H9 (cell line): ENCODE measurements around the gene KRT1. TPM values are rescaled to one million over a fixed set of nuclear protein-coding genes. Genes with fewer than 3 reads are reported as not detected.
A peak's percentile ranks its signal among the peaks of the same experiment; 100 is the strongest.

Source experiments
- DNase-seq: peaks from one replicate; pipeline ENCODE4 v3.0.0-alpha.2; 2017
- H2AFZ ChIP-seq: one replicate; pipeline ENCODE4 v1.6.1; 2013; ENCODE audit warnings: mild to moderate bottlenecking, low read length, control low read depth, moderate library complexity
- H2AK5ac ChIP-seq: 2 replicates; pipeline ENCODE4 v1.6.1; 2013; ENCODE audit warnings: low read length, control low read depth, mixed read lengths; ENCODE audit not compliant: insufficient read length
- H2BK120ac ChIP-seq: one replicate; pipeline ENCODE4 v1.6.1; 2013; ENCODE audit warnings: low read depth, mild to moderate bottlenecking, low read length, control low read depth, inconsistent platforms; ENCODE audit not compliant: poor library complexity, severe bottlenecking
- H2BK12ac ChIP-seq: 2 replicates; pipeline ENCODE4 v1.6.1; 2013; ENCODE audit warnings: low read length, control low read depth, mixed read lengths, low read depth; ENCODE audit not compliant: insufficient read length
- H2BK15ac ChIP-seq: 2 replicates; pipeline ENCODE4 v1.6.1; 2013; ENCODE audit warnings: low read depth, low read length, control low read depth
- H2BK20ac ChIP-seq: one replicate; pipeline ENCODE4 v1.6.1; 2013; ENCODE audit warnings: low read depth, mild to moderate bottlenecking, low read length, control low read depth, inconsistent platforms; ENCODE audit not compliant: poor library complexity, severe bottlenecking
- H2BK5ac ChIP-seq: 2 replicates; pipeline ENCODE4 v1.6.1; 2013; ENCODE audit warnings: low read length, control low read depth, mixed read lengths; ENCODE audit not compliant: insufficient read length
- H3K14ac ChIP-seq: 2 replicates; pipeline ENCODE4 v1.6.1; 2013; ENCODE audit warnings: low read length, control low read depth; ENCODE audit not compliant: insufficient read depth
- H3K18ac ChIP-seq: 2 replicates; pipeline ENCODE4 v1.6.1; 2013; ENCODE audit warnings: low read depth, mild to moderate bottlenecking, mixed read lengths, low read length, control low read depth; ENCODE audit not compliant: insufficient read length
- H3K23ac ChIP-seq: 2 replicates; pipeline ENCODE4 v1.6.1; 2013; ENCODE audit warnings: low read length, control low read depth, mixed read lengths, low read depth; ENCODE audit not compliant: insufficient read length
- H3K23me2 ChIP-seq: 2 replicates; pipeline ENCODE4 v1.6.1; 2013; ENCODE audit warnings: low read depth, mild to moderate bottlenecking, mixed read lengths, low read length, control low read depth; ENCODE audit not compliant: insufficient read length, poor library complexity, severe bottlenecking
- H3K27ac ChIP-seq: 2 replicates; pipeline ENCODE4 v1.5.1; 2013; ENCODE audit warnings: low read length, control low read depth, mixed read lengths, low read depth; ENCODE audit not compliant: insufficient read length
- H3K27me3 ChIP-seq: 2 replicates; pipeline ENCODE4 v1.6.1; 2013; ENCODE audit warnings: low read length, control low read depth, inconsistent platforms; ENCODE audit not compliant: insufficient read depth
- H3K4ac ChIP-seq: 2 replicates; pipeline ENCODE4 v1.6.1; 2013; ENCODE audit warnings: low read depth, mild to moderate bottlenecking, control low read depth, inconsistent platforms, low read length, moderate library complexity
- H3K4me1 ChIP-seq: 2 replicates; pipeline ENCODE4 v1.6.1; 2013; ENCODE audit warnings: low read length, control low read depth, inconsistent platforms; ENCODE audit not compliant: insufficient read depth
- H3K4me2 ChIP-seq: 2 replicates; pipeline ENCODE4 v1.6.1; 2013; ENCODE audit warnings: low read length, control low read depth, mixed read lengths; ENCODE audit not compliant: insufficient read length, insufficient read depth
- H3K56ac ChIP-seq: 2 replicates; pipeline ENCODE4 v1.6.1; 2013; ENCODE audit warnings: low read depth, mild to moderate bottlenecking, mixed read lengths, low read length, control low read depth; ENCODE audit not compliant: insufficient read length
- H3K79me1 ChIP-seq: 2 replicates; pipeline ENCODE4 v1.6.1; 2013; ENCODE audit warnings: low read depth, mild to moderate bottlenecking, moderate library complexity, low read length, control low read depth, inconsistent platforms; ENCODE audit not compliant: insufficient read depth, poor library complexity, severe bottlenecking
- H3K79me2 ChIP-seq: 2 replicates; pipeline ENCODE4 v1.6.1; 2013; ENCODE audit warnings: low read length, control low read depth, inconsistent platforms; ENCODE audit not compliant: insufficient read depth
- H3K9ac ChIP-seq: 2 replicates; pipeline ENCODE4 v1.6.1; 2013; ENCODE audit warnings: low read length, control low read depth, mixed read lengths; ENCODE audit not compliant: insufficient read length; ENCODE audit errors: extremely low read depth
- H3K9me3 ChIP-seq: one replicate; pipeline ENCODE4 v1.6.1; 2013; ENCODE audit warnings: low read depth, low read length, inconsistent platforms; ENCODE audit not compliant: control insufficient read depth
- H3T11ph ChIP-seq: one replicate; pipeline ENCODE4 v1.6.1; 2013; ENCODE audit warnings: mild to moderate bottlenecking, low read length, control low read depth, inconsistent platforms
- H4K20me1 ChIP-seq: one replicate; pipeline ENCODE4 v1.6.1; 2013; ENCODE audit not compliant: control insufficient read depth, insufficient read length, insufficient read depth
- H4K5ac ChIP-seq: 2 replicates; pipeline ENCODE4 v1.6.1; 2013; ENCODE audit warnings: low read depth, mild to moderate bottlenecking, mixed read lengths, low read length, control low read depth; ENCODE audit not compliant: insufficient read length
- H4K8ac ChIP-seq: replicated peaks from 2 replicates; pipeline ENCODE4 v1.6.1; 2013; ENCODE audit warnings: low read length, control low read depth, mixed read lengths, low read depth; ENCODE audit not compliant: insufficient read length
- H4K91ac ChIP-seq: 2 replicates; pipeline ENCODE4 v1.6.1; 2013; ENCODE audit warnings: low read depth, mild to moderate bottlenecking, moderate library complexity, mixed read lengths, low read length, control low read depth; ENCODE audit not compliant: insufficient read length
- H3K27ac Mint-ChIP-seq, 3 experiments: 2 replicates in 2 of 3; 3 replicates in 1 of 3; pipeline ENCODE4 v1.8.0; 2020 to 2021; ENCODE audit warnings: mixed read lengths in 3 of 3, mild to moderate bottlenecking in 1 of 3, moderate library complexity in 1 of 3
- H3K27me3 Mint-ChIP-seq: 2 replicates; pipeline ENCODE4 v1.8.0; 2021; ENCODE audit warnings: low read depth, mild to moderate bottlenecking, moderate library complexity, mixed read lengths
- H3K36me3 Mint-ChIP-seq, 3 experiments: 2 replicates in 2 of 3; 3 replicates in 1 of 3; pipeline ENCODE4 v1.8.0; 2020 to 2021; ENCODE audit warnings: low read depth in 3 of 3, mixed read lengths in 3 of 3; ENCODE audit not compliant: insufficient read depth in 1 of 3
- H3K4me1 Mint-ChIP-seq, 2 experiments: 2 replicates each; pipeline ENCODE4 v1.8.0; 2020; ENCODE audit warnings: mixed read lengths in 2 of 2
- H3K4me3 Mint-ChIP-seq, 2 experiments: 2 replicates in 1 of 2; 3 replicates in 1 of 2; pipeline ENCODE4 v1.8.0; 2020 to 2021; ENCODE audit warnings: mild to moderate bottlenecking in 2 of 2, mixed read lengths in 2 of 2, moderate library complexity in 1 of 2
- H3K9me3 Mint-ChIP-seq, 2 experiments: 2 replicates in 1 of 2; 3 replicates in 1 of 2; pipeline ENCODE4 v1.8.0; 2020; ENCODE audit warnings: mild to moderate bottlenecking in 2 of 2, mixed read lengths in 2 of 2, moderate library complexity in 1 of 2
- WGBS: extraction: QIAGEN DNeasy Blood & Tissue Kit; methylation state at CpG from one replicate; pipeline ENCODE4 v1.1.7; 2013; ENCODE audit warnings: missing lambda C conversion rate, low lambda C conversion rate, mixed read lengths; ENCODE audit not compliant: insufficient read length; ENCODE audit errors: extremely low coverage; 5-methylcytosine and 5-hydroxymethylcytosine counted together
- total RNA-seq: library from RNA; stranded (reverse); gene quantifications from 2 replicates; pipeline ENCODE4 v1.2.1, GENCODE V29; 2021
- TF ChIP-seq, protein P1 (sequence below): fragments of 200-600 bp; sonication (generic); conservative IDR thresholded peaks from 3 replicates; pipeline ENCODE4 v1.8.0; 2021; ENCODE audit warnings: antibody characterized with exemption, mild to moderate bottlenecking

Gene KRT1
- total RNA-seq, 1 experiment from 2014 or later: not detected

GRCh38 chr12:52667509-52667908 is 12.7 kb downstream of the KRT1 start:
- Histone ChIP-seq H2AK5ac (no peak overlapping the region), H3K56ac (no peak overlapping the region), H2AFZ (no peak overlapping the region), H2BK12ac (no peak overlapping the region), H3K18ac (no peak overlapping the region), H3K23me2 (no peaks in the 10 kb centered on the region), H3K4ac (no peak overlapping the region), H4K5ac (no peak overlapping the region), H3K23ac (no peak overlapping the region), H2BK5ac (no peak overlapping the region), H2BK15ac (no peak overlapping the region), H3K79me1 (no peaks in the 10 kb centered on the region), H4K91ac (no peak overlapping the region), H3K4me2 (no peak overlapping the region), H3K27ac (no peak overlapping the region), H3K79me2 (no peaks in the 10 kb centered on the region), H2BK120ac (no peak overlapping the region), H3T11ph (no peak overlapping the region), H4K8ac (no peak overlapping the region), H3K14ac (no peak overlapping the region), H3K9me3 (no peaks in the 10 kb centered on the region), H3K9ac (no peak overlapping the region), H2BK20ac (no peak overlapping the region), H3K27me3 (no peaks in the 10 kb centered on the region), H3K4me1 (no peaks in the 10 kb centered on the region), H4K20me1 (no peaks in the 10 kb centered on the region)
- Mint-ChIP-seq H3K27me3 (peaks cover 26% of the 10 kb centered on the region), H3K36me3 (no peaks in the 10 kb centered on the region), H3K4me1 (no peaks in the 10 kb centered on the region; a peak in 1 of 4 replicates), H3K4me3 (no peak overlapping the region), H3K27ac (no peak overlapping the region), H3K9me3 (no peaks in the 10 kb centered on the region)
- WGBS: no CpG with 5 or more reads among the region's 9 CpGs
- TF ChIP-seq, protein P1, sequence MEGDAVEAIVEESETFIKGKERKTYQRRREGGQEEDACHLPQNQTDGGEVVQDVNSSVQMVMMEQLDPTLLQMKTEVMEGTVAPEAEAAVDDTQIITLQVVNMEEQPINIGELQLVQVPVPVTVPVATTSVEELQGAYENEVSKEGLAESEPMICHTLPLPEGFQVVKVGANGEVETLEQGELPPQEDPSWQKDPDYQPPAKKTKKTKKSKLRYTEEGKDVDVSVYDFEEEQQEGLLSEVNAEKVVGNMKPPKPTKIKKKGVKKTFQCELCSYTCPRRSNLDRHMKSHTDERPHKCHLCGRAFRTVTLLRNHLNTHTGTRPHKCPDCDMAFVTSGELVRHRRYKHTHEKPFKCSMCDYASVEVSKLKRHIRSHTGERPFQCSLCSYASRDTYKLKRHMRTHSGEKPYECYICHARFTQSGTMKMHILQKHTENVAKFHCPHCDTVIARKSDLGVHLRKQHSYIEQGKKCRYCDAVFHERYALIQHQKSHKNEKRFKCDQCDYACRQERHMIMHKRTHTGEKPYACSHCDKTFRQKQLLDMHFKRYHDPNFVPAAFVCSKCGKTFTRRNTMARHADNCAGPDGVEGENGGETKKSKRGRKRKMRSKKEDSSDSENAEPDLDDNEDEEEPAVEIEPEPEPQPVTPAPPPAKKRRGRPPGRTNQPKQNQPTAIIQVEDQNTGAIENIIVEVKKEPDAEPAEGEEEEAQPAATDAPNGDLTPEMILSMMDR: peak; percentile 57
- DNase-seq: no peak
